Bronchial epithelial cell (primary cell): Measurements from ENCODE around the gene IARS2. TPM values are rescaled to one million over a fixed set of nuclear protein-coding genes. Genes with fewer than 3 reads are reported as not detected.
"Not testable (repeated sequence)": the region's sequence is repeated elsewhere in the genome, so short reads cannot be mapped to it uniquely, and the experiment has no call there.

Experiments used
- DNase-seq: peaks from one replicate; pipeline ENCODE4 v3.0.0-alpha.2; 2010; ENCODE audit warnings: low read depth
- FAIRE-seq: peaks from 2 replicates; lab custom pipeline; 2011; peaks lifted over from hg19 to GRCh38; lab: Jason Lieb, UNC
- H3K27me3 ChIP-seq: 2 replicates; pipeline ENCODE4 v1.5.1; 2011; ENCODE audit warnings: low read length; ENCODE audit not compliant: control insufficient read depth, insufficient read depth
- H3K36me3 ChIP-seq: 2 replicates; pipeline ENCODE4 v1.5.1; 2011; ENCODE audit warnings: low read length; ENCODE audit not compliant: control insufficient read depth, insufficient read depth
- H3K4me3 ChIP-seq: 2 replicates; pipeline ENCODE4 v1.5.1; 2011; ENCODE audit warnings: mild to moderate bottlenecking, low read depth, low read length, control low read depth
- total RNA-seq: library from RNA; depleted of rRNA; stranded (reverse); fragments of >200 nt; gene quantifications from 2 replicates; pipeline ENCODE4 v1.2.1, GENCODE V29; 2014
- TF ChIP-seq, protein P1 (sequence below): IDR thresholded peaks from 2 replicates; pipeline ENCODE4 v1.5.1; 2011; ENCODE audit warnings: mild to moderate bottlenecking, moderate library complexity, low read length, control low read depth, inconsistent platforms; ENCODE audit not compliant: insufficient read depth, severe bottlenecking

Gene IARS2
- total RNA-seq, 1 donor from 2014 or later: 113 TPM

DNA sequence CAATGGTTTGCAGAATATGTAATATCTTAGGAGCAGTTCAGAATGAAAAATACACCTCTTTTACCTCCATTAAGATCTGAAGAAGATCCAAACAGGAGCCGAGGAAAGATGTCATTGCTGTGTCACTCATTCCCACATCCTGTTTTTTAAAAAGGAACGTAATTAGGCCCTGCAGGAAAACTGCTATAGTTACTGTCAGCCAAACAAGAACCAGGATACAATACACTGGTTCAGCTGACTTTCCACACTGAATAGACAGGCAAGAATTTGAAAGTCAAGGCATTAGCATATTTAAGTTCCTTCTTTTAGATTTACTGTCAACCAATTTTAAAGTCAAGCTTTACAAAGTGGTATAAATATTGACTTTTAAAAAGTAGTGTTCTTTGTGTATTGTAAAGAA is 63.8 kb downstream of the IARS2 start:
- DNase-seq: no peak
- TF ChIP-seq, protein P1, sequence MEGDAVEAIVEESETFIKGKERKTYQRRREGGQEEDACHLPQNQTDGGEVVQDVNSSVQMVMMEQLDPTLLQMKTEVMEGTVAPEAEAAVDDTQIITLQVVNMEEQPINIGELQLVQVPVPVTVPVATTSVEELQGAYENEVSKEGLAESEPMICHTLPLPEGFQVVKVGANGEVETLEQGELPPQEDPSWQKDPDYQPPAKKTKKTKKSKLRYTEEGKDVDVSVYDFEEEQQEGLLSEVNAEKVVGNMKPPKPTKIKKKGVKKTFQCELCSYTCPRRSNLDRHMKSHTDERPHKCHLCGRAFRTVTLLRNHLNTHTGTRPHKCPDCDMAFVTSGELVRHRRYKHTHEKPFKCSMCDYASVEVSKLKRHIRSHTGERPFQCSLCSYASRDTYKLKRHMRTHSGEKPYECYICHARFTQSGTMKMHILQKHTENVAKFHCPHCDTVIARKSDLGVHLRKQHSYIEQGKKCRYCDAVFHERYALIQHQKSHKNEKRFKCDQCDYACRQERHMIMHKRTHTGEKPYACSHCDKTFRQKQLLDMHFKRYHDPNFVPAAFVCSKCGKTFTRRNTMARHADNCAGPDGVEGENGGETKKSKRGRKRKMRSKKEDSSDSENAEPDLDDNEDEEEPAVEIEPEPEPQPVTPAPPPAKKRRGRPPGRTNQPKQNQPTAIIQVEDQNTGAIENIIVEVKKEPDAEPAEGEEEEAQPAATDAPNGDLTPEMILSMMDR: no peak
- H3K4me3 ChIP-seq: no peak overlapping the region
- no peak for FAIRE-seq
- H3K36me3 ChIP-seq: peaks cover 8% of the 10 kb centered on the region
- no peaks in the 10 kb centered on the region for H3K27me3 ChIP-seq

DNA sequence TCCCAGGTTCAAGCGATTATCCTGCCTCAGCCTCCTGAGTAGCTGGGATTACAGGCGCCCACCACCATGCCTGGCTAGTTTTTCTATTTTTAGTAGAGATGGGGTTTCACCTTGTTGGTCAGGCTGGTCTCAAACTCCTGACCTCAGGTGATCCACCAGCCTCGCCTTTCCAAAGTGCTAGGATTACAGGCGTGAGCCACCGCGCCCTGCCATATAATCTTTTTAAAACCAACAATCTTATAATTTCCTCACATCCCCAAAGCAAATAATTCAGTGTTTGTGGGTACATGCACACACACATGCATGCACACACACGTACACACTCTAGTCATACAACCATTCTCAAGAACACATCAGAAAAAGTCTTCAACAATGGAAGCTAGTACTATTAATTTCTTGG is 64.6 kb downstream of the IARS2 start:
- FAIRE-seq, H3K27me3 ChIP-seq, H3K4me3 ChIP-seq, DNase-seq, H3K36me3 ChIP-seq: not testable (repeated sequence)

DNA sequence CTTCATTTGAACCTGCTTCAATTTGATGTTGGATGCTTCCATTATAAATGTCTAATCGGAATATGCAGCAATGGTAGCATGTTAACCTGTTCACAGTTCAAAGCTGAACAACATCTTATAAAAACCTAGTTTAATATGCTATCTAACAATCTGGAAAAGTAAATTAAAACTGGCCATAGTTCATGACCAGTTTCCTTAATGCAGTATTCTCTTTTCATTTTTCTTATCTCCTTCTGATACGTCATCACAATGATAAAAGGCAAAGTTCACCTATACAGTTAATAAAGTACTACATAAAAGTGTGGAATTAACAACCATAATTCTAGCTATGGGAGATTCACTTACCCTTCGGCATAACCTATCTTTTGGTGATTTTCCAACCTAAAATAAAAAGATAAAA is 65.1 kb downstream of the IARS2 start:
- Histone ChIP-seq H3K36me3 (peaks cover 8% of the 10 kb centered on the region), H3K4me3 (no peak overlapping the region), H3K27me3 (no peaks in the 10 kb centered on the region)
- DNase-seq (no peak), FAIRE-seq (no peak)
- TF ChIP-seq, protein P1: no peak

DNA sequence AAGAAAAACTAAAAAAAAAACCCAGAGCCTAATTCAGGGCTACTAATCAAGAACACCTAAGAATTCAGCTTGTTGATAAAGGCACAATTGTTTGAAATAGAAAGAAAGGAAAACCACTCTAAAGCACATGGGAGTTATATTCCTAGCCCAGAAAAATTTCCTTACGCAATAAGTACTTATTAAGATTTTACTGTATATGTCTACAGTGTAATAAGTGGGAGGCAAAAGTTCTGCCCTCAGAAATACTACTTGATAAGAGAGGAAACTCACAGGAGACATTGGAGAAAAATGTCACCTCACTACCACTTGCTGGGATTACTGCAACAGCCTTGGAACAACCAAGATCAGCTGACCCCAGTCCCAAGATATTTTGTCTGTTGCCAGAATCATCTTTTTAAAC is 66.1 kb downstream of the IARS2 start:
- FAIRE-seq: no peak
- TF ChIP-seq, protein P1: no peak
- peaks cover 8% of the 10 kb centered on the region for H3K36me3 ChIP-seq

DNA sequence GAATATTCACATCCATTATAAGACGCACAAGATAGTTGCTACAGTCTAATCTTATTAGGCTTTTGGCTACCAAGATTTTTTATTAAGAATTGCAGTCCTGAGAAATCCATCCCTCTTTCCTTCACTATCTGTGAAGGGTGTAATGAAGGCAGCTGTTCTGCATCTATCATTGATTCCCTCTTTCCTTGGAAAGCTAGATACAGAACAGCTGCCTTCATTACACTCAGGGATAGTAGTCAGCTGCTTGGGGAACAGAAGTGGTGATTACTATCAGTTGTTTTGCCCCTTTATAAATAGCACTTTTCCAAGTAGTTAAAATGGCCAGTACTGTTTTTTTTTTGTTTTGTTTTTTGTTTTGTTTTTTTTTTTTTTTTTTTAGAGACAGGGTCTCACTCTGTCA is 70.2 kb downstream of the IARS2 start:
- TF ChIP-seq, protein P1: no peak
- H3K27me3 ChIP-seq: no peaks in the 10 kb centered on the region

More for the DNA sequence above, 66.1 kb downstream of the IARS2 start:
- no peaks in the 10 kb centered on the region for H3K27me3 ChIP-seq
- no peak overlapping the region for H3K4me3 ChIP-seq
- no peak for DNase-seq

DNA sequence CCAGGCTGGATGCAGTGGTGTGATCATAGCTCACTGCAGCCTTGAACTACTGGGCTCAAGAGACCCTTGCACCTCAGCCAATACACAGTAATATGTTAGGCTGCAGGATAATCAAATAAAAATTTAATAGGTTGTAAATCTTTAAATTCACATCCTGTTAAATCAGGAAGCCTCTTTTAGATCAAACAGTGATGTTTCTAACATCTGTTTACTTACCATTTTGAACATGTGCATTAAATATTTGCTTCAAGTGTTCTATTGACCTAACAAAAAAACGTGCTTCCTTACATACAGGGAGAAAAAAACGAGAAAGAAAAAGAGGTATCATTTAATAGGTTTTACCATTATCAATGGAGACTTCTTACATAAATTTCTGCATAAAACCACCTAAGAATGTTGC is 70.6 kb downstream of the IARS2 start:
- TF ChIP-seq, protein P1: no peak
- DNase-seq: no peak
- Histone ChIP-seq H3K36me3 (peaks cover 9% of the 10 kb centered on the region), H3K27me3 (no peaks in the 10 kb centered on the region), H3K4me3 (no peak overlapping the region)
- FAIRE-seq: no peak

More for the DNA sequence above, 70.2 kb downstream of the IARS2 start:
- no peak overlapping the region for H3K4me3 ChIP-seq
- DNase-seq (no peak), FAIRE-seq (no peak)
- H3K36me3 ChIP-seq: peaks cover 9% of the 10 kb centered on the region
